ENCODE data around the gene COPG2. TPM values are rescaled to one million over a fixed set of nuclear protein-coding genes. Genes with fewer than 3 reads are reported as not detected.

Gene COPG2
- total RNA-seq, 1 experiment from 2014 or later = 17.6 TPM

- CTCF ChIA-PET = no interaction called here
- POLR2A ChIA-PET (ENCODE audit: low non-redundant PET) = no interaction called here
- no peak overlapping the region for H3K27ac ChIP-seq (ENCODE audit: low read depth, low read length, poor library complexity, severe bottlenecking)
- BruUV-seq (replicated peaks) = no TSS peak
- H3K9me3 ChIP-seq (ENCODE audit: low read depth, low read length, poor library complexity, severe bottlenecking) = peaks cover 6% of the 10 kb centered on the region
- intact Hi-C loops (cut with micrococcal nuclease; ENCODE audit: unreplicated experiment) = no loop called here
- no peaks in the 10 kb centered on the region for H3K27me3 ChIP-seq (replicated peaks; ENCODE audit: insufficient read depth, low read depth, low read length, poor library complexity)
- TF ChIP-seq EZH2 (IDR thresholded peaks at IDR 0.05; ENCODE audit: borderline replicate concordance, low read depth, low read length, poor library complexity, severe bottlenecking) (no peak), CTCF (conservative IDR thresholded peaks at IDR 0.05; ENCODE audit: low read depth, low read length) (no peak)
- H3K4me3 ChIP-seq (ENCODE audit: low read depth, low read length, poor library complexity, severe bottlenecking) = no peak overlapping the region
- no peaks in the 10 kb centered on the region for H3K4me1 ChIP-seq (ENCODE audit: insufficient read depth, low read length, poor library complexity, severe bottlenecking)
- DNase-seq (ENCODE audit: low spot score) = no peak
- H3K36me3 ChIP-seq (ENCODE audit: insufficient read depth, low read length, poor library complexity, severe bottlenecking) = no peaks in the 10 kb centered on the region
Observed at GRCh38 chr7:130473289-130473688, 195.3 kb downstream of the COPG2 start.

- no TSS peak for BruUV-seq (replicated peaks)
- CTCF ChIA-PET = interaction anchor here (0.6 kb wide), 1 partner anchor 408 kb away, joined by 3 read pairs; no protein-coding TSS in a partner anchor
- no peaks in the 10 kb centered on the region for H3K27me3 ChIP-seq (replicated peaks; ENCODE audit: insufficient read depth, low read depth, low read length, poor library complexity)
- no peaks in the 10 kb centered on the region for H3K36me3 ChIP-seq (ENCODE audit: insufficient read depth, low read length, poor library complexity, severe bottlenecking)
- no peak for TF ChIP-seq EZH2 (IDR thresholded peaks at IDR 0.05; ENCODE audit: borderline replicate concordance, low read depth, low read length, poor library complexity, severe bottlenecking)
- TF ChIP-seq CTCF (conservative IDR thresholded peaks at IDR 0.05; ENCODE audit: low read depth, low read length) = no peak
- H3K4me3 ChIP-seq (ENCODE audit: low read depth, low read length, poor library complexity, severe bottlenecking) = no peak overlapping the region
- H3K9me3 ChIP-seq (ENCODE audit: low read depth, low read length, poor library complexity, severe bottlenecking) = no peaks in the 10 kb centered on the region
- peak; percentile 24 for DNase-seq (ENCODE audit: low spot score)
- H3K27ac ChIP-seq (ENCODE audit: low read depth, low read length, poor library complexity, severe bottlenecking) = no peak overlapping the region
- POLR2A ChIA-PET (ENCODE audit: low non-redundant PET) = no interaction called here
- no peaks in the 10 kb centered on the region for H3K4me1 ChIP-seq (ENCODE audit: insufficient read depth, low read length, poor library complexity, severe bottlenecking)
- intact Hi-C loops (cut with micrococcal nuclease; ENCODE audit: unreplicated experiment) = no loop called here
Observed at GRCh38 chr7:130471974-130472373, 196.6 kb downstream of the COPG2 start.

- ChIA-PET POLR2A (ENCODE audit: low non-redundant PET) (no interaction called here), CTCF (no interaction called here)
Observed at GRCh38 chr7:130468612-130469011, 199.9 kb downstream of the COPG2 start.

More at GRCh38 chr7:130468612-130469011, 199.9 kb downstream of the COPG2 start:
- no peak for DNase-seq (ENCODE audit: low spot score)
- H3K36me3 ChIP-seq (ENCODE audit: insufficient read depth, low read length, poor library complexity, severe bottlenecking) = no peaks in the 10 kb centered on the region
- no peaks in the 10 kb centered on the region for H3K27me3 ChIP-seq (replicated peaks; ENCODE audit: insufficient read depth, low read depth, low read length, poor library complexity)
- BruUV-seq (replicated peaks) = no TSS peak
- H3K27ac ChIP-seq (ENCODE audit: low read depth, low read length, poor library complexity, severe bottlenecking) = no peak overlapping the region
- no peaks in the 10 kb centered on the region for H3K4me1 ChIP-seq (ENCODE audit: insufficient read depth, low read length, poor library complexity, severe bottlenecking)
- intact Hi-C loops (cut with micrococcal nuclease; ENCODE audit: unreplicated experiment) = no loop called here
- H3K9me3 ChIP-seq (ENCODE audit: low read depth, low read length, poor library complexity, severe bottlenecking) = no peaks in the 10 kb centered on the region
- TF ChIP-seq EZH2 (IDR thresholded peaks at IDR 0.05; ENCODE audit: borderline replicate concordance, low read depth, low read length, poor library complexity, severe bottlenecking) (no peak), CTCF (conservative IDR thresholded peaks at IDR 0.05; ENCODE audit: low read depth, low read length) (no peak)
- no peak overlapping the region for H3K4me3 ChIP-seq (ENCODE audit: low read depth, low read length, poor library complexity, severe bottlenecking)
